Stimulated activated CD4-positive, alpha-beta T cell treated with anti-CD3 and anti-CD28 coated beads, Interleukin-4, amount 100 ng/mL, for 24 hours (primary cell): ENCODE results near the gene RGS9.
A peak's percentile ranks its signal among the peaks of the same experiment; 100 is the strongest.
"Not testable (repeated sequence)": the region's sequence is repeated elsewhere in the genome, so short reads cannot be mapped to it uniquely, and the experiment has no call there.

Experiments
- DNase-seq: peaks from one replicate; pipeline ENCODE4 v3.0.0-alpha.2; 2020

The RGS9 gene

GRCh38 chr17:65185062-65185461 is 47.9 kb downstream of the RGS9 start:
- DNase-seq = no peak

- no peak for DNase-seq
Observed at GRCh38 chr17:65185668-65186382, 48.7 kb downstream of the RGS9 start.

- no peak for DNase-seq
Observed at GRCh38 chr17:65190467-65191097, 53.4 kb downstream of the RGS9 start.

- peak; percentile 51 for DNase-seq
Observed at GRCh38 chr17:65191811-65192740, 54.9 kb downstream of the RGS9 start.

- DNase-seq = no peak
Observed at GRCh38 chr17:65193305-65193704, 56.1 kb downstream of the RGS9 start.

- DNase-seq = no peak
Observed at GRCh38 chr17:65193716-65194293, 56.6 kb downstream of the RGS9 start.

GRCh38 chr17:65194670-65195334 is 57.6 kb downstream of the RGS9 start:
- DNase-seq = no peak

GRCh38 chr17:65195716-65196115 is 58.5 kb downstream of the RGS9 start:
- DNase-seq = no peak

- DNase-seq = no peak
Observed at GRCh38 chr17:65196617-65197016, 59.4 kb downstream of the RGS9 start.

- DNase-seq = no peak
Observed at GRCh38 chr17:65197201-65197600, 60.0 kb downstream of the RGS9 start.

GRCh38 chr17:65198653-65199382 is 61.6 kb downstream of the RGS9 start:
- DNase-seq = peak; percentile 14

- no peak for DNase-seq
Observed at GRCh38 chr17:65201331-65201730, 64.2 kb downstream of the RGS9 start.

GRCh38 chr17:65202844-65203571 is 65.8 kb downstream of the RGS9 start:
- DNase-seq = no peak

GRCh38 chr17:65204001-65204400 is 66.8 kb downstream of the RGS9 start:
- no peak for DNase-seq

GRCh38 chr17:65205655-65206054 is 68.5 kb downstream of the RGS9 start:
- DNase-seq = no peak

GRCh38 chr17:65207448-65207847 is 70.3 kb downstream of the RGS9 start:
- not testable (repeated sequence) for DNase-seq

GRCh38 chr17:65208717-65209116 is 71.5 kb downstream of the RGS9 start:
- no peak for DNase-seq

- DNase-seq = no peak
Observed at GRCh38 chr17:65218261-65218660, 81.1 kb downstream of the RGS9 start.

GRCh38 chr17:65219124-65219523 is 82.0 kb downstream of the RGS9 start:
- DNase-seq = no peak

- no peak for DNase-seq
Observed at GRCh38 chr17:65219707-65220106, 82.5 kb downstream of the RGS9 start.

- DNase-seq = no peak
Observed at GRCh38 chr17:65220732-65221131, 83.6 kb downstream of the RGS9 start.
